ENCODE measurements around the gene LIMS4.
"Not testable (repeated sequence)": the region's sequence is repeated elsewhere in the genome, so short reads cannot be mapped to it uniquely, and the experiment has no call there.

Gene LIMS4

GRCh38 chr2:110472171-110473058 is at the start of gene LIMS4:
Gene LIMS4 (minus strand): TSS chr2:110472816. CDS start chr2:110472778, 38 bp downstream.
- H3K4me3 ChIP-seq (ENCODE audit: low read depth in 1 of 2, low read length in 2 of 2); ATAC-seq (ENCODE audit: insufficient read depth, low read depth); DNase-seq; H3K36me3 ChIP-seq (ENCODE audit: insufficient read depth, low read length); H3K79me2 ChIP-seq (ENCODE audit: insufficient read depth, low read length); H3K9me3 ChIP-seq (ENCODE audit: insufficient read depth, low read length, severe bottlenecking); H3K9ac ChIP-seq (ENCODE audit: low read depth, low read length); H3K4me2 ChIP-seq (ENCODE audit: insufficient read depth, low read length); H3K27ac ChIP-seq (ENCODE audit: low read length); H4K20me1 ChIP-seq (ENCODE audit: insufficient read depth, low read length); H3K27me3 ChIP-seq (ENCODE audit: insufficient read depth, low read length, poor library complexity); H2AFZ ChIP-seq (ENCODE audit: low read depth, low read length); H3K4me1 ChIP-seq (ENCODE audit: insufficient read depth, low read length): not testable (repeated sequence)

GRCh38 chr2:110499755-110500377 is 27.2 kb upstream of the LIMS4 start:
- not testable (repeated sequence) for H3K27me3 ChIP-seq (ENCODE audit: insufficient read depth, low read length, poor library complexity); H3K27ac ChIP-seq (ENCODE audit: low read length); H3K4me2 ChIP-seq (ENCODE audit: insufficient read depth, low read length); H3K4me3 ChIP-seq (ENCODE audit: low read depth in 1 of 2, low read length in 2 of 2); H3K9ac ChIP-seq (ENCODE audit: low read depth, low read length); H2AFZ ChIP-seq (ENCODE audit: low read depth, low read length); DNase-seq; H3K9me3 ChIP-seq (ENCODE audit: insufficient read depth, low read length, severe bottlenecking); H3K79me2 ChIP-seq (ENCODE audit: insufficient read depth, low read length); H3K4me1 ChIP-seq (ENCODE audit: insufficient read depth, low read length); H3K36me3 ChIP-seq (ENCODE audit: insufficient read depth, low read length); H4K20me1 ChIP-seq (ENCODE audit: insufficient read depth, low read length)
- peak; percentile 89 for ATAC-seq (ENCODE audit: insufficient read depth, low read depth)

GRCh38 chr2:110496027-110496426 is 23.4 kb upstream of the LIMS4 start:
- H3K79me2 ChIP-seq (ENCODE audit: insufficient read depth, low read length); H3K4me2 ChIP-seq (ENCODE audit: insufficient read depth, low read length); H3K4me1 ChIP-seq (ENCODE audit: insufficient read depth, low read length); ATAC-seq (ENCODE audit: insufficient read depth, low read depth); H3K27ac ChIP-seq (ENCODE audit: low read length); H3K36me3 ChIP-seq (ENCODE audit: insufficient read depth, low read length); H2AFZ ChIP-seq (ENCODE audit: low read depth, low read length); H4K20me1 ChIP-seq (ENCODE audit: insufficient read depth, low read length); H3K4me3 ChIP-seq (ENCODE audit: low read depth in 1 of 2, low read length in 2 of 2); H3K9ac ChIP-seq (ENCODE audit: low read depth, low read length); H3K27me3 ChIP-seq (ENCODE audit: insufficient read depth, low read length, poor library complexity); DNase-seq; H3K9me3 ChIP-seq (ENCODE audit: insufficient read depth, low read length, severe bottlenecking): not testable (repeated sequence)

GRCh38 chr2:110494488-110494887 is 21.9 kb upstream of the LIMS4 start:
- not testable (repeated sequence) for H3K9me3 ChIP-seq (ENCODE audit: insufficient read depth, low read length, severe bottlenecking); H2AFZ ChIP-seq (ENCODE audit: low read depth, low read length); H3K27ac ChIP-seq (ENCODE audit: low read length); H3K9ac ChIP-seq (ENCODE audit: low read depth, low read length); H4K20me1 ChIP-seq (ENCODE audit: insufficient read depth, low read length); ATAC-seq (ENCODE audit: insufficient read depth, low read depth); H3K36me3 ChIP-seq (ENCODE audit: insufficient read depth, low read length); H3K4me1 ChIP-seq (ENCODE audit: insufficient read depth, low read length); H3K4me3 ChIP-seq (ENCODE audit: low read depth in 1 of 2, low read length in 2 of 2); H3K79me2 ChIP-seq (ENCODE audit: insufficient read depth, low read length); H3K4me2 ChIP-seq (ENCODE audit: insufficient read depth, low read length); DNase-seq; H3K27me3 ChIP-seq (ENCODE audit: insufficient read depth, low read length, poor library complexity)

- H3K27ac ChIP-seq (ENCODE audit: low read length); H3K4me2 ChIP-seq (ENCODE audit: insufficient read depth, low read length); H3K4me1 ChIP-seq (ENCODE audit: insufficient read depth, low read length); H2AFZ ChIP-seq (ENCODE audit: low read depth, low read length); H3K27me3 ChIP-seq (ENCODE audit: insufficient read depth, low read length, poor library complexity); H3K9ac ChIP-seq (ENCODE audit: low read depth, low read length); H3K36me3 ChIP-seq (ENCODE audit: insufficient read depth, low read length); H3K79me2 ChIP-seq (ENCODE audit: insufficient read depth, low read length); DNase-seq; H4K20me1 ChIP-seq (ENCODE audit: insufficient read depth, low read length); H3K9me3 ChIP-seq (ENCODE audit: insufficient read depth, low read length, severe bottlenecking); H3K4me3 ChIP-seq (ENCODE audit: low read depth in 1 of 2, low read length in 2 of 2); ATAC-seq (ENCODE audit: insufficient read depth, low read depth): not testable (repeated sequence)
These were observed 16.4 kb upstream of the LIMS4 start for GRCh38 chr2:110488991-110489390.

- not testable (repeated sequence) for H3K36me3 ChIP-seq (ENCODE audit: insufficient read depth, low read length); H3K9ac ChIP-seq (ENCODE audit: low read depth, low read length); H3K27ac ChIP-seq (ENCODE audit: low read length); H3K4me3 ChIP-seq (ENCODE audit: low read depth in 1 of 2, low read length in 2 of 2); H3K79me2 ChIP-seq (ENCODE audit: insufficient read depth, low read length); H3K9me3 ChIP-seq (ENCODE audit: insufficient read depth, low read length, severe bottlenecking); H3K4me2 ChIP-seq (ENCODE audit: insufficient read depth, low read length); H4K20me1 ChIP-seq (ENCODE audit: insufficient read depth, low read length); H3K4me1 ChIP-seq (ENCODE audit: insufficient read depth, low read length); DNase-seq; ATAC-seq (ENCODE audit: insufficient read depth, low read depth); H2AFZ ChIP-seq (ENCODE audit: low read depth, low read length); H3K27me3 ChIP-seq (ENCODE audit: insufficient read depth, low read length, poor library complexity)
These were observed 10.1 kb upstream of the LIMS4 start for GRCh38 chr2:110482697-110483096.

- DNase-seq; H2AFZ ChIP-seq (ENCODE audit: low read depth, low read length); H3K4me1 ChIP-seq (ENCODE audit: insufficient read depth, low read length); H3K9me3 ChIP-seq (ENCODE audit: insufficient read depth, low read length, severe bottlenecking); H3K27ac ChIP-seq (ENCODE audit: low read length); H3K27me3 ChIP-seq (ENCODE audit: insufficient read depth, low read length, poor library complexity); H3K4me3 ChIP-seq (ENCODE audit: low read depth in 1 of 2, low read length in 2 of 2); H3K79me2 ChIP-seq (ENCODE audit: insufficient read depth, low read length); H4K20me1 ChIP-seq (ENCODE audit: insufficient read depth, low read length); H3K36me3 ChIP-seq (ENCODE audit: insufficient read depth, low read length); H3K9ac ChIP-seq (ENCODE audit: low read depth, low read length); H3K4me2 ChIP-seq (ENCODE audit: insufficient read depth, low read length): not testable (repeated sequence)
- 0 out of 3 replicates have a peak, but pooled peaks have one; percentile 49 for ATAC-seq (ENCODE audit: insufficient read depth, low read depth)
These were observed 8.6 kb upstream of the LIMS4 start for GRCh38 chr2:110481200-110481599.

- not testable (repeated sequence) for H3K27me3 ChIP-seq (ENCODE audit: insufficient read depth, low read length, poor library complexity); H4K20me1 ChIP-seq (ENCODE audit: insufficient read depth, low read length); H3K4me1 ChIP-seq (ENCODE audit: insufficient read depth, low read length); H3K27ac ChIP-seq (ENCODE audit: low read length); H3K79me2 ChIP-seq (ENCODE audit: insufficient read depth, low read length); H3K9ac ChIP-seq (ENCODE audit: low read depth, low read length); DNase-seq; H3K4me2 ChIP-seq (ENCODE audit: insufficient read depth, low read length); H2AFZ ChIP-seq (ENCODE audit: low read depth, low read length); H3K4me3 ChIP-seq (ENCODE audit: low read depth in 1 of 2, low read length in 2 of 2); ATAC-seq (ENCODE audit: insufficient read depth, low read depth); H3K9me3 ChIP-seq (ENCODE audit: insufficient read depth, low read length, severe bottlenecking); H3K36me3 ChIP-seq (ENCODE audit: insufficient read depth, low read length)
These were observed 7.5 kb upstream of the LIMS4 start for GRCh38 chr2:110480084-110480483.
